Kasumi-1 (cell line): Measurements from ENCODE around the gene ITPR3.

Experiments used
- DNase-seq, 2 experiments: peaks; one replicate each; lab custom pipeline; 2025; lab: John Stamatoyannopoulos, UW

The ITPR3 gene

DNA sequence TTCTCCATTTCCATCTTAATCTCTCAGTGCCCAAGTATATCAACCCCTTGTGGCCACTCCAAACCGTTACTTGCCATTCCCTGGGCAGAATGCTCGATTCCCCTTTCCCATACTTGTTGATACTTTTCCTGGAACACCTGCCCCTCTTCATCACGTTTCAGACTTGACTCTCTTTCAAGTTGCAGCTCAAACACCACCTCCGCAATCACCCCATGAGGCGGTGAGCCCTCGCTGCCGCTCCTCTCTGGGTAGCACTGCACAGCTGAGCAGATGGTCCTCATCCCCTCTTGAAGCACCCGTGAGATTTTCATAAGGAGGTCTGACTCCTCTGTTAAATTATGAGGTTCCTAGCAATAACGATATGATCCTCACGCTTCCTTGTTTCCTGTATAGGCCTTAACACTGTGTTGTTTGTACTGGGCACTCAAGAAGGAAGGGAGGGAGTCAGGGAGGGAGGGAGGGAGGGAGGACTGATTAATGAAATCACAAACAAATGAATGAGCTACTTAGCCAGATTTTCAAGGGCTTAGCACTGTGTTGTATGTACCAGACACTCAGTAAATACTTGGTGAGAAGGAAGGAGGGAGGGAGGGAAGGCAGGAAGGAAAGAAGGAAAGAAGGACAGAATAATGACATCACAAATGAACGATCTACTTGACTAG is 98.3 kb downstream of the ITPR3 start:
- no peak for DNase-seq

DNA sequence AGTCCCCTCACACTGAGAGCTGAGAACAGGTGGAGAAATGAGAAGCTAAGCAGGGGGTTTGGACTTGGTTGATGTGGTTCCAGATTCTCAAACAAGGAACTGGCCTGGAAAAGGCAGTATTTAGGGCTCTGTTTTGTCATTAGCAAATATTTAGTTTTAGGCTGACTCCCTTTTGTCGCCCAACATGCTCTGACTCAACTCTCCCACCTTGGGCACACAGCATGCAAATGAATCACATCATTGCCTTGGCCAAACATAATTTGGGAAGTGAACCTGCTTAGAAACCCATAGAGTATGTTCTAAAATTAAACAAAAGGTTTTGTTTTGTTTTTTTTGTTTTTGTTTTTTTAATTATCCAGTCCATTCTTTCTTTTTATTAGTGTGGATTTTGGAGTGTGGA is 99.9 kb downstream of the ITPR3 start:
- no peak for DNase-seq

DNA sequence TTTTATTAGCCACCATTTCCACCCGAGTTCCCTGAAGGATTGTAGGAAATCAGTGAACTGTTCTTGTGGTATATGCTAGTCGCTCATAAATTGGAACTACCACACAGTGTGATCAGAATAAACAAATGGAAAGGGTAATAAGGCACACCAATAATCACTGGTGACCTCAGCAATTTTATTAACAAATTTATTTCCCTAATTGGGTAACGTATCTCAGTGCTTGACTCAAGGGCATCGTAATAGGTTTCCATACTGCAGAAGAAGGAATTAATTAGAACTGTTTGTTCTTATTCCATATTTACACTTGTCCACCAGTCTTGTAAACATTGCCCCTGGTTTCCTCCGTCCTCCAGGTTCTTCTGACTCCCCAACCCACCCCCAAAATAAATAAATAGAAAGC is 100.4 kb downstream of the ITPR3 start:
- no peak for DNase-seq

DNA sequence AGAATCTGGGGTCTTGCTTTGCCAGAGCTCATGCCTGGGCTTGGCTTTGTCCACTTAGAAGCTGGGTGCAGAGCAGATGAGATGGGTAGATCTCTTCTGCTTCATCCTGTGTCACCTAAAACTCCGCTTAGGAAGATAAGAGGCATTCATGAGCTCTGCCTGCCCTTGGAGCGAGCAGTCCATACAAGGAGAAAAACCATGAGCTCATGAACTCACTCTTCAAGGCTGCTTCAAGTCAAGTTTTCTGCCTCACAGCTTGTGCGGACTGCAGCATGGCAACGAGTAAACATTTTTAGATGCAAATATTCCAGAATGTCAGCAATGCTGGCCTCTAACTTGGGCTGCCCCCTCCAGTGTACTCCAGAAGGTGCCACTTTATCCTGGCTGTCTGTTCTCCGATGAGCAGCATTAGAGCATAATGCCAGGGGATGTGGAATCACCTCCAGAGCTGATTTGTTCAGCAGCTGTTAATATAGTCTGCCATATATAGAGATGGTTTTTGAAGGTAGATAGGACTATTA is 101.0 kb downstream of the ITPR3 start:
- no peak for DNase-seq

DNA sequence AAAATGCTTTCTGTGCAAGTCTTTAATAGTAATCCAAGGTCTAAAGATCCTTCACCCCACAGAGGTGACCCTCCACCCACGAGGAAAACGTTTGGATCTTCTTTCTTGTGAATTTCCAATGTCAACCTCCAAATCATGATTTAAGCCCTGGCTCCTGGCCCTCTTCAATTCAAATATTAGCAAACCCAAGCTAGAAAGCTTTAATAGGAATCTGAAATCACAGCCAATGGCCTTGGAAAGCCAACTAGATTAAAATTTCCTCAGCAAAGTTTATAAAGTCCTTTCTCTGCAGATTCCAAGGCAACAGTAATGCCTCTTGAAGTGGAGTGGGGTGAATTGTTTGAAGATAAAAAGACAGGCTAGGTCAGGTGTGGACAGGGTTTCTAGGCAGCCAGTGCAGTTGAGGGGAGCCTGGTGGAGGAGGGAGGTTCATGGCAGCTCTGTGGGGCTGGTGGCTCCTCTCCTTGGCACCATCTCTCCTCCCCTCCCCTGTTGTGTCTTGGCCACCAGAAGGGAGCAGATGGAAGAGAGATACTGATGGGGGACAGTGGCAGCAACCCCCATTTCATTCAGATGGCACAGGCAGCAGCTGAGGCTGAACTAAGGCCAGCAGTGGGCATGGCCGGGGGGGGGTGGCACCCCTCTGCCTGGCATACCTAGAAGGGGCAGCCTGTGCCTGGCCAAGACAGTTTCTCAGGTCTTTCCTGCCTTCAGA is 102.4 kb downstream of the ITPR3 start:
- DNase-seq, result no peak

DNA sequence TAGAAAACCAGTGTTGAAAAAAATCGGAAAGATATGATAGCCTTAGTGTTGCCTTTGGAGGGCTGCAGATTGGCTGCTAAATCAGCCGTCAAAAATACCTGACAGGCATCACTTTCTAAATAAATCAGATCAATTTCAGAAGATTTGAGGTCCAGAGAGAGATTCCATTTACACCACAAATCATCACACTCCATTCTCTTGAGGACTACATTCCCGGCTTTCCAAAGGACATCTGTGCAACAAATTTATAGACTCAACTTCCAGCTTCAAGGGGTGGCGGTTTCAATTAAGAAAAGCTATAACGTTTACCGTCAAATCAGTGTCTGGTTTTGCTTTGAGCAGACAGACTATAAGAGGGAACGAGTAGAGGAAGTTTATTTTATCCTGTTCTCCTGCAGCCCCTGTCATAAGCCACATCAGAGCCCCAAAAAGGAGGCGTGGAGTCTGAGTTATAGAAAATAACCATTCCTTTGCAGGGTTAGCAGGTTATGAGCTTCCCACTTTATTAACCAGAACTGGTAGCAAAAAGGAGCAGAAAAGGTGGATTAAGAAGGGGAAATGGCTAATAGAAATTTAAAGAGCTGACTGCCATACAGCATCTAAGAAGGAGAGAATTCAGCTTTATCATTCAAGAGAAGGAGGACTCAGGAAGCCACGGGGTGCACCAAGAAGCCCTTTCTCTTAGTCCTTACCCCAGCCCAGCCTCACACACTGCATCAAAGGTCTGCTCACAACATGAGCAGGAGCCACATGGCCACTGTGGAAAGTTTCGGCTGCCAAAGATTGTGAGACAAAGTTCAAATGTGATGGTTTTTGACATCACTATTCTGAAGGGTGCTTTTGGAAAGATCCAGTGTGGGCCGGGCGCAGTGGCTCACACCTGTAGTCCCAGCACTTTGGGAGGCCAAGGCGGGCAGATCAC is 103.2 kb downstream of the ITPR3 start:
- no peak for DNase-seq

DNA sequence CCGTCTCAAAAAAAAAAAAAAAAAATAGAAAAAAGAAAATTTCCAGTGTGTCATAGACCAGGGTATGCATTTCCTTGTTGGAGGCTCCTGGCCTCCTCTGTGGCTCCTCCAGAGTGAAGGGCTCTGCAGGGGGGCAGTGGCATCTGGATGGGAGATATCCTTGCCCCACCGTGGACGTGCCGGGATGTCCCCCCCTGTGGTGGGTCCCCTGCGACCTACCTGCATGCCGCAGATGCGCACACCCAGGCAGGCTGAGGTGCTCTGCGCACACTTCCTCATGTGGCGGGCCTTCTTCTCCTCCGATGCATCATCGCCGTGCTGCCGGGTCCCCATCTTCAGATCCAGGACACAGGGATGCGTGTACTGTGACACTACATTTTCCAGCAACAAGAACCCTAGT is 104.1 kb downstream of the ITPR3 start:
- no peak for DNase-seq

DNA sequence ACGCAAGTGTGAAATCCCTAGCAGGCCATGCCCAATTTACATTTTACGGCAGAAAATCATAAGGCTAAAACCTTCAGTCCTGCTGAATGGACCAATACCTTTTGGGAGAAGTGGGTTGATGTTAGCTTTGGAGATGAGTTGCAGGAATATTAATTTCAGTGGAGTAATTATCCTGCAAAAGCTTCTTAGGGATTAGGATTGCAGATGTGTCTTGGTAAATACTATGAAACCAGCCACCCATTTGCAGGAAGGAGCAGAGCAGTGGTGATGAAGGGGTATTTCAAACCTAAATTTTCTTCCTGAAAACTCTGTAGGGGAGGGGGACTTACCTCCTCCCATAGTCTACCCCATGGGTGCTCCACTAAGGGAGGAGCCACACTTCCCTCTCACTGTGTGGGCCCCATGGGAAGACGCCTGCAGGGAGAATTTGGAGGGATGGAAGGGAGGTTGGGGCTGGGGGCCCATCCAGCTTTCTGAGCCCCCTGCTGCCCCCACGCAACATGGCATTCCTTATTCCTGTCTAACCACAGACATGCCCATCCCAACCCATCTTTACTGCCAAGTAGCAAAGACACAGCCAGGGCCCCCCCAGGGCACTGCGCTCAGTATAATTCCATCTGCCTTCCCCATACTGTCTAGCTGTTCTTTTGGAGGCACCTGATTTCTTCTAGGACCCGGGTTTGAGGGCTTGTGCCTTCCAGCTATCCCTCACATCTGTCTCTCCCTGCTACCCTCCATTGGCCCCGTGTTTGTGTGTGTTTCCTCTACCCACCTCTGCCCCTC is 105.0 kb downstream of the ITPR3 start:
- DNase-seq, result no peak

DNA sequence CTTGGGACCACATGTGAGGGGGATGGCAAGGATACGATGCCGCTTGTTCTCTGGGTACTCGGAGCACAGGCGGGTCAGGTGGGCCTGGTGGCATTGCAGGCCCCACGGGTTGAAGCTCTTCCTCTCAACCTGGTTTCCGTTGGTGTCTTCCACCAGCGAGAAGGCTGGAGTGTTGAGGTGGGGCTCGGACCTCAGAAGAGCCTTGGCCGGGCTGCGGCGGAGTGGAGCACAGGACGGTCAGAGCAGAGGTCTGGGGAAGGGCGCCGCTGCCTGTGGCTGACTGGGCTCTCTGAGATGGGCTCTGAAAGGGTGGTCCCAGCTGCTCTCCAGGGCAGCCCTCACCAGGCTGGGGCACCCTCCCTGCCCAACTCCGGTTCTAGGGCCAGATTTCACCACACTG is 105.6 kb downstream of the ITPR3 start:
- no peak for DNase-seq

DNA sequence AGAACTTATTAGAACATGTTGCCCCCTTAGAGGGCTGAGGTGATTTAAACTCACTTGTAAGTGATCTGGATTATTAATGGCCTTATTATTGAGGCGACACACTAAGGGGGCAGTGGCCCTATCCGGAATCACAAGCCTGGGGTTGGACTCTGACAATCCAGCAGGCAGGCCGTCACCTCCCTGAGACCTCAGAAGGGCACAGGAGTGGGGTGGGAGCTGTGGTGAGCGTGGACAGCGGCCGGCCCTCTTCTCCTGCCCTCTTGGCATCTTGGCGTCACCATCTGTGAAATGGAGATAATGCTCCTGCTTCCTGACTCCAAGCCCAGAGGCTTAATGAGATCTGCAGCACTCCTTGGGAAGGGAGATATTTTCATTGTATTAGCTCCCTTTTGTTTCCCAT is 106.0 kb downstream of the ITPR3 start:
- DNase-seq, result no peak

DNA sequence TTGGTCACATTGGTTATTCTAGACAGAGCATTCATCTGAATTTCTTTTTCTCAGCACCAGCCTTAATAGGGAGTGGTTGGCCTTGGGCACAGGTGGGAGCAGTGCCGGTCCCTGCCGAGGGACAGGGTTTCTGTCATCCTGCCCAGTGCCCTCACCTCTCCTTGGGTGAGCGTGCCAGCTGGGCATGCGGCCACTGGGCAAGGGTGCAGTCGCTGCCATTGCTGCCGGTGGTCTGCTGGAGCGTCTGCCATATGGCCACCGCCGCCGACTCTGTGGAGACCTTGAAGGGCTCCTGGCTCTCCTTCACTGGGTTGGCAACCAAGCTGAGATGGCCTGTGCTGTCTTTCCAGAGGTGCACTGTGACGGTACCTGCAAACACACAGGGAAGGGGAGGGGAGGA is 106.8 kb downstream of the ITPR3 start:
- no peak for DNase-seq

DNA sequence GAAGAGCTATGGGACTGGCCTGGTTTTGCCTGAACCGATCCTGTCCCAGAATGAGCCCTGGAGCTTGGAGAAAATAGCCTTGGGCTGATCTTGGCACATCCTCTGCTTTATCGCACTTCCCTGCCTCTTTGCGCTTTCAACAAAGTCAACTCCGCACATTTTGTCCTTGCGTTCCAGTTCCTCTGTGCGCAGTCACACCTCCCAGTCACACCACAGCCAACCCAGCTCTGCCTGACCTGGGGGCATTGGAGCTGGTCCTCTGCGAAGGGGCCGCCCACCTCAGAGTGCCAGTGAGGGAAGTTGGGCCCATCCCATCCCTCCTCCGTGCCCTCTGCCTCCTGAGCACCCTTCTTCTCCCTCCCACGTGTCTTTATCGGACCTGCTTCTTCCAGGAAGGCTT is 107.3 kb downstream of the ITPR3 start:
- DNase-seq, result no peak

DNA sequence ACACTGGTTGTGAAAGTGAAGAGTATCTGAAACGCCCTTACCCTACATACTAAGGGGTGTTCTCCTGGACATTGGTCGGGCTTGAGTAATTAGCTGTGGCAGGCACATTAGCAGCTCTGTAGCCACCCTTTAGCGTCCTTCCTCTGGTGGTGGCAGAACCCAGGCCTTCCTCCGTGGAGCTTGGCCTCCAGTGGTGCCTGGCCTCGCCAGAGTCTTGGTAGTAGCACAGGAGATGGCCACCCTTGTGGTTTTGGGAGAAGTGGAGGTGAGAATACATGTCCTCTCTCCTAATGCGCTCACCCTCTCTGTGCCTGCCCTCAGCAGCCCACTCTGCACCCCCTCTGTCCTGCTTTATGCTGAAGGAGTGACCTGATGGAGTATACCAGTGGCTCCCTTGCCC is 107.9 kb downstream of the ITPR3 start:
- no peak for DNase-seq

DNA sequence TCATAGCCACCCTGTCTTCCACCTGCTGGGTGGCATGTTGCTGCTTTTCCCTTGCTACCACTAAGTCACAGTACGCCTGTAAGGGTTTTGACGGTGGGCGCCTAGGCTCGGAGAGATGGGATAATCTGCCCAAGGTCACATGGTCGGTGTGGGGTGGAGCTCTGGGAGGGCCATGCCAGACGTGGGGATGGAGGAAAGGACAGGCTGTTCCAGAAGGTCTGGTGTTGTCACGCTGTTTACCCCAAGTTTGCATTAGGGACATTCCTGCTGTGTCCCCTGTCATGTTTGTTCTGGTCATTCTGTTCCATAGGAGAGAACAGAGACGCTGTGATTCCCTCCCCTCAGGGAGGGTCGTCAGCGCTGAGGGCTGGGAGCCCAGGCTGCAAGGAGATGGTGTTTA is 109.5 kb downstream of the ITPR3 start:
- no peak for DNase-seq

DNA sequence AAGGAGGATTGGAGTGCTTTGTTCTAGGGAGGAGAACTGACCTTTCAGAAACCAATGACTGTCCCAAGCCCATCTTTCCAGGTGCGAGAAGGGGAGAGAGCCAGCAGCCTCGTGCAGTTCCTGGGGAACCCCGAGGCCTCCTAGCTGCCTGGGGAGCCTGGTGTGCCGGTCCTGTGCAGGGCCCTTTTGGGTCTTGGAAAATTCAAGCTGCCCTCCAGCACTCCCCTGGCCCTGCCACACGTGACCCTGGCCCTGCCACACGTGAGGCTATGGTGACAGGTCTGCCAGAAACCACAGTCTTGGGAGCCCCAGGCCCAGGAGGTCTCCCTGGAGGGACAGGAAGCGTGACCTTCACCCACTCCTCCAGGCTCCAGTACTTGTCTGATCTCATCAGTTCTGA is 109.9 kb downstream of the ITPR3 start:
- DNase-seq, result no peak

DNA sequence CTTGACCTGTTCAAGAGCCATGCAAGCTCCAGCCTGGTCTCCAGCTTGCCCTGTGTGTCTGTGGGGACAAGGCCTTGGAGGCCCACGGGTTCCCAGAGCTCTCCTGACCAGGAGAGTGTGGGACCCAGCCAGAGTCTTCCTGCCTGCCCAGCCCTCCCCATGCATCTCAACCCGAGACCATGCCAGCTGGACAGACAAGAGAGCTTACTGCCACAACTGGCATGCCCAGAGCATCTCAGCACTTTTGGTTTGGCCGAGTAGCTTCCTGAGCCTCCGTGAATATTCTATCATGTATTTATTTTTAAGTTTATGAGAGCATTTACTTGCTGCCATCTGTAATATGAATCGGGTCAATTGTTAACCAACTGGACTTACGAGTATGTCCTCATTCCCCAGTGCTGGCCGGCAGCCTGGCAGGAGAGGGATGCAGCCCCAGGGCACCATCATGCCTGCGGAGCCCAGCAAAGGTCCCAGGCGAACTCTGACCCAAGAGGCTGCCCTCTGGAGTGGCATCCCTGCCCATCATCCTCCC is 110.7 kb downstream of the ITPR3 start:
- DNase-seq, result no peak

DNA sequence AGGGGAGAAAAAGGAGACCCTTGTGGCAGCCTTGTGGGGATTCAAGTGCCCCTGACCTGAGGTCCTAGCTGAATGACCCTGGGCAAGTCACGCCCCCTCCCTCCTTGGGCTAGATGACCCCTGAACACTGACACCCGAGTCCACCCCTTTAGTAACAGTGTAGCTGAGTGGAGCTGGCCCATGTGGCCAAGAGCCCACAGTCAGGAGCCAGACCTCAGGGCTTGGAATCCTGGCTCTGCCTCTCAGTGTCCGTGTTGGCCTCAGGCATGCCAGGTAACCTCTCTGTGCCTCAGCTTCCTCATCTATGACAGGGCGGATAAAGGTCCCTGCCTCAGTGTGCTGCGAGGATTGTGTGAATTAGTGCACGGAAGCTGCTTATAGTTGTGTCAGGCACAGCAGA is 111.3 kb downstream of the ITPR3 start:
- DNase-seq, result no peak

DNA sequence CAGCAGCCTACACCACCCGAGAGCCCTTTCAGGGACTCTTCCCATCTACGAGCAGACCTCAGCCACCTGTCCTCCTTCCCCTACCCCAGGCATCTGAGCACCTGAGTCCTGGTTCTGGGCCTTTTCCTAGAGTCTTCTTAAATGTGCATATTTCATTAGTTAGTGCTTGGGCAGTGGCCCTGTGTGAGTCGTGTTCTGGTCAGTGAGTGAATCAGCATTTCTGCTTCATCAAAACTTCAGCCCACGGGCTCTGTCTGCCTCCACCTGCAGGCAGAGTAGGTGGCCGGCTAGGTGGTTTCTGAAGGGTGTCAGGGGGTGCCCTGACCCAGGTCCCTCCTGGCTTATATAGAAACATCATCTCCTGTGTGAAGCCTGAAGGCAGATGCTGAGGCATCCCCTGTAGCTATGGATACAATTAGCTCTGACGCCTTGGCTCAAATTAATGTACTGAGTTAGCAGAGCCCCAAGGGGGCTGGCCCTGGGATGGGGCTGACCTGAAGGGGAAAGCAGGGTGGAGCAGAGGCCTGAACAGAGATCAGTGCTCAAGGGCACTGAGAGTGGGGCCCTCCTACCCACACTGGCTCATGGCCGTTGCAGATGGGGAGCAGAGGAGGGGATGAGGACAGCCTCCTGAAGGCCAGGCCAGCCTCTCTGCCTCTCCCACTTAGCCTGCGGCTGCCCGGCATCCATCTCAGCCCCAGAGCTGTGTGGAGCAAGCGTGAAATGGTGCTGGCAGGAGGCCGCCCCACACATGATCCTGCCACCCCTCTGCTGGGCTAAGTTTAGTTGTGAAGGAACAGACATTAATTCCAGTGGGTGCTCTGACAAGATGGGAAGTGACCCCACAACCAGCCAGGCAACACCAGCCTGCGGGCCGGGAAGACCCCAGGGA is 111.9 kb downstream of the ITPR3 start:
- DNase-seq, result no peak

DNA sequence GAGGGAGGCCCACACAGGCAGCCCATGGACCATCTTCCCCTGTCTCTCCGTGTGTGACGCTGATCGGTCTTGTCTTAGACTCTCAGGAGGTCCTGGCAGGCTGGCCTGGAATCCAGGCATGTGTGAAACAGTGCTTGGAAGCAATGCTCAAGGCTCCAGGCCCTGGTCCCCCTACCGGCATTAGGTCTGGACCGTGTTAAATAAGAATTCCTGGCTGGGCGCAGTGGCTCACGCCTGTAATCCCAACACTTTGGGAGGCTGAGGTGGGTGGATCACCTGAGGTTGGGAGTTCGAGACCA is 112.5 kb downstream of the ITPR3 start:
- DNase-seq, result no peak

DNA sequence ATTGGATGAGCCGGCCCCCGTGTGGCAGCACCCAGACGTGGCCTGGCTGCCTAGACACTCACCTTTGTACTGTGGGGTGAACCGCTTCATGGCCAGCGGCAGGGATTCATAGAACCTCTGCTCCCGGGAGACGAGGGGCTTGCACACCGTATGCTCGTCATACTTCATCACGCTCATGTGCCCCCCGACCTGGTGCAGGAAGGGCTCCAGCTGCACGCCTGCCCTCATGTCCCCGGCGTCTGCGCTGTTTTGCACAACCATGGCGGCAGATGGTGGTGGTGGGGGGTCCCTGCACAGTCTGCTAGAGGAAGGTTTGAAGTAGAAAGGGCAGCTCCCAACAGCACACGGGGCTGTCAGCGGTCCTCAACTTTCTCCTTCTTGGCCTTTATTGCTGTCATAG is 114.1 kb downstream of the ITPR3 start:
- no peak for DNase-seq
